Activated naive CD4-positive, alpha-beta T cell treated with anti-CD3 and anti-CD28 coated beads, Interleukin-2, amount 50 U/mL, for 24 hours (primary cell): ENCODE data around the gene MED1.
"Not testable (repeated sequence)": the region's sequence is repeated elsewhere in the genome, so short reads cannot be mapped to it uniquely, and the experiment has no call there.

Experiments used
- H3K27ac Mint-ChIP-seq: one replicate; pipeline ENCODE4 v1.8.0; 2021; ENCODE audit warnings: mild to moderate bottlenecking, mixed read lengths
- H3K27me3 Mint-ChIP-seq: one replicate; pipeline ENCODE4 v1.8.0; 2021; ENCODE audit warnings: mixed read lengths
- H3K36me3 Mint-ChIP-seq: one replicate; pipeline ENCODE4 v1.8.0; 2021; ENCODE audit warnings: mixed read lengths
- H3K4me1 Mint-ChIP-seq: one replicate; pipeline ENCODE4 v1.8.0; 2021; ENCODE audit warnings: mixed read lengths
- H3K4me3 Mint-ChIP-seq: one replicate; pipeline ENCODE4 v1.8.0; 2021; ENCODE audit warnings: mild to moderate bottlenecking, mixed read lengths
- H3K9me3 Mint-ChIP-seq: one replicate; pipeline ENCODE4 v1.8.0; 2021; ENCODE audit warnings: mixed read lengths

MED1 gene

DNA sequence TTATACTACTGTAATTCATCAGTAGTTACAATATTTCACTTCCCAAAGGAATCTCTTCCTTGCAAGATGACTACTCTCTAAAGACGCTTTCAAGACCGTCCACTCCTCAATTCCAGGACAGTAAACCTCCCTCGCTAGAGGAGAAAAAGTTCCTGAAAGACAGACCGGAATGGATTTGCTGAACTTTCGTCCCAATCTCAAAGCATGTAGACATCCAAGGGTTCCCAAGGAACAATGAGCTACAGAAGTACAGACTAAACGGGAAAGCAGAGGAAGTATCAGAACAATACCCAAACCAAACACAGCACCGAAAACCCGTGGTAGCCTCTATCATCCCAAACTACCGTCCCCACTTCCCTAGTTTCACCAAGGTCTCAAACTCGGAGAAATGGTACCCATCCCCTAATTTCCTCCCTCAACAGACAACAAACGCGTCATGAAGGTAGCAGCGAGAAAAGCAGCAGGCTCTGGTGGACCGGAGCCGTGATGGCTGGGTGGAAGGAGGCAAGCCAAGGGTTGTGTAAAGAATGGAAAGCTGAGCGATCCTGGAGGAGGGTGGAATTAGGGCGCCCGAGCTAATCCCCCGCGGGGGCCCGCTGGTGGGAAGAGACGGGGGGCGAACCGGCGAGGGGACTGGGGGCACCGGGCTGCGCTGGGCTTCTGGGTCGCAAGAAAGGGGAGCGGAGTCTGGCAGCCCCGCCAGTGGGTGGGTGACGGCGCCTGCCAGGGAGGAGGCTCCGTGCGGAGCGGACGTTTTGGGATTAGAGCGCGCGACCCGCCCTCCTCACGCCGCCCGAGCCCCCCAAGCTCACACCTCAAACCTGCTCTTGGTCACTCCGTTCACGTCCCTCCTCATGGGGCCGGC is 50.3 kb downstream of the MED1 start:
- peaks cover 67% of the 10 kb centered on the region for H3K4me1 Mint-ChIP-seq

DNA sequence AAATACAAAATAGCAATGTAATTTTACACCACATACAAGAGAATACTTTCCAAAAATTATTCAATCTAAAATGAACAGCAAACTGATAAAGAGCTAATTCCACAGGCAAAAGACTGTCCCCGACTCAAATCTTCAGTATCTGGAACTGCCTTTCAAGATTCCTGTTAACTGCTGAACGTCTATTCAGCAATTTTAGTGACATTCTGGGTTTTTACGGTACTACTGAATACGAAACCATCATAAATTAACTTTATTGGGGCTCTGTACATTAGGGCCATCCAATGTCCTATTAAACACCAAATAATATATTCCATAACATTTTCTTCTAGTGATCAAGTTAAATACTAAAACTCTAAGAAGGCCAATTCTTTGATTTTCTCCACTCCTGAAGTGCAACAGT is 51.3 kb downstream of the MED1 start:
- H3K27me3 Mint-ChIP-seq = no peaks in the 10 kb centered on the region
- H3K4me3 Mint-ChIP-seq = peak overlapping the region; percentile 96
- no peaks in the 10 kb centered on the region for H3K9me3 Mint-ChIP-seq
- peaks cover 63% of the 10 kb centered on the region for H3K4me1 Mint-ChIP-seq
- no peak overlapping the region for H3K27ac Mint-ChIP-seq
- peaks cover 3% of the 10 kb centered on the region for H3K36me3 Mint-ChIP-seq

More for the DNA sequence above, 50.3 kb downstream of the MED1 start:
- H3K27me3 Mint-ChIP-seq = no peaks in the 10 kb centered on the region
- H3K4me3 Mint-ChIP-seq = peak overlapping the region; percentile 96
- peak overlapping the region; percentile 93 for H3K27ac Mint-ChIP-seq
- no peaks in the 10 kb centered on the region for H3K9me3 Mint-ChIP-seq
- peaks cover 3% of the 10 kb centered on the region for H3K36me3 Mint-ChIP-seq

DNA sequence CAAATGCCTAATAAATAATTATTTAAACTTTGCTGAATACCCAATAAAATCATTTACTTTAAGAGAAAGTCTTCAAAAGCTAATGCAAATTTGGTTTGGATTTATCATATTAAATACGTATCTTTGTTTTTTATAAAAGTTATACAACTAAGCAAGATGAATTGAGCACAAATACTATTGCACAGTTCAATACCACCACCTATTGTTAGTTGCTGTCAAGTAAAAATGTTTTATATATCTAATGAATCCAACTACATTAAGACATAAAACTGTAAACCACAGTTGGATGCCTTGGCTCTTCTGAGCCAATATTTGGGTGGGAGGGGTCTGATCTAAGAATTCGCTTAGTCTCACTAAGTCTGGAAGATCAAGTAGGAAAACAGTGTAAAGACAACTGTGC is 57.3 kb downstream of the MED1 start:
- Mint-ChIP-seq H3K4me1 (peaks cover 36% of the 10 kb centered on the region), H3K27me3 (no peaks in the 10 kb centered on the region), H3K4me3 (no peak overlapping the region), H3K36me3 (peaks cover 3% of the 10 kb centered on the region), H3K9me3 (no peaks in the 10 kb centered on the region), H3K27ac (no peak overlapping the region)

DNA sequence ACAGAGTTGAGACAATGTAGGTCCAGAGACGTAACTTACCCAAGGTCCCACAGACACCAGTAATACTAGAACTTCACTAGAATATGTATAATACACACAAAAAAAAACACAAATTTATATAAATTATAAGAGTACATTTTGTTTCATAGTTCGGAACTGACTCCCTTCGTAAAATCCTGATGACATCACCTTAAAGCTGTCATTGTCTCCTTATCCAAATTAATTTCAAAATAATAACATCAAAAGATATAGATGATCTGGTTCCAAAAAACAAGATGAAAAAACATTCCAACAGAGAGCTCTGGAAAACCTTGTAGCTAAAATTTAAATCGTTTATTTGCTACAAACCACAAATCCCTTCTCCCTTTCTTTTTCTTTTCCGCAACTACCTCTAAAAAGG is 59.6 kb downstream of the MED1 start:
- Mint-ChIP-seq H3K27ac (no peak overlapping the region), H3K36me3 (no peaks in the 10 kb centered on the region), H3K27me3 (no peaks in the 10 kb centered on the region), H3K4me1 (peaks cover 25% of the 10 kb centered on the region), H3K9me3 (no peaks in the 10 kb centered on the region), H3K4me3 (no peak overlapping the region)

DNA sequence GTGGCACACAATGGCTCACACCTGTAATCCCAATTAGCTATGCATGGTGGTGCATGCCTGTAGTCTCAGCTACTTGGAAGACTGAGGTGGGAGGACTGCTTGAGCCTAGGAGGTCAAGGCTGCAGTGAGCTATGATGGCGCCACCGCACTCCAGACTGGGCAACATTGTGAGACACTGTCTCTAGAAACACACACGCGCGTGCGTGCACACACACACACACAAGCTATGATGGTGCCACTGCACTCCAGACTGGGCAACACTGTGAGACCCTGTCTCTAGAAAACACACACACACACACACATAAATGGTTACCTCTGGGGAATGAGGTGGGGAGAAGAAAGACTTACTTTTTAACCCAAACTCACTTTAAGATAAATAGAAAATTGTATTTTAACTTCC is 66.0 kb downstream of the MED1 start:
- Mint-ChIP-seq H3K9me3 (no peaks in the 10 kb centered on the region), H3K27me3 (no peaks in the 10 kb centered on the region), H3K4me1 (peaks cover 15% of the 10 kb centered on the region), H3K27ac (no peak overlapping the region), H3K4me3 (no peak overlapping the region), H3K36me3 (no peaks in the 10 kb centered on the region)

DNA sequence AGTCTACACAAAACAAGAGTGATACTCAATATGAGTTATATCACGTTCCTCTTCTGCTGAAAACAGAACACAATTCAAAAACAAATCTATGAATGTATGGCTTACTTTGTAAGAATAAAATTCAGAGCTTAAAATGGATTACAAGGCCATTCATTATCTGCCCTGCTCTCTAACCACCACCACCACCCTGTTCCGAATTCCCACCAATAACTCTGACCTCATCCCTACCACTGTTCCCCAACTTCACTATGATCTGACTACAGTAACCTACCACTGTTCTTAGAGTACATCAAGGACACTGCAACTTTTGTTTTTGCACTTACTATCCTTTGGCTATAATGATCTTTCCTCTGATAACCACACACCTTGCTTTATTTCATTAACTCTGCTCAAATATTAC is 70.9 kb downstream of the MED1 start:
- H3K27ac Mint-ChIP-seq = no peak overlapping the region
- H3K36me3 Mint-ChIP-seq = peaks cover 2% of the 10 kb centered on the region
- no peaks in the 10 kb centered on the region for H3K27me3 Mint-ChIP-seq
- H3K4me3 Mint-ChIP-seq = no peak overlapping the region
- H3K9me3 Mint-ChIP-seq = no peaks in the 10 kb centered on the region
- H3K4me1 Mint-ChIP-seq = peaks cover 39% of the 10 kb centered on the region

DNA sequence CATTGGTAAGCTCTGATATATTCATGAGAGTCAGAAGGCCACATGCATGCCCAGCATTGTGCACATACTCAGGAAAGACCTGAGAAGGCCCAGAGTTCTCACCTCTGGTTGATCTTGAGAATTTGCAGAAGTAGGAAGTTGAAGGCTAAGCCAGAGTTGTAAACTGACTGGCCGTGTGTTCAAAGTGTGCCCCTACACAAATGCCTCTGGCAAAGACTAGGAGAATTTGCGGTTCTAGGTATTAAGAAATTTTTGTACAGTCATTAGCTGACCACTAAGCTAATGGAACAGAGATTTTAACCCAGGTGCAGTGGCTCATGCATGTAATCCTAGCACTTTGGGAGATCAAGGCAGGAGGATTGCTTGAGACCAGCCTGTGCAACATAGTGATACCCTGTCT is 74.6 kb downstream of the MED1 start:
- H3K27me3 Mint-ChIP-seq = no peaks in the 10 kb centered on the region
- peaks cover 38% of the 10 kb centered on the region for H3K4me1 Mint-ChIP-seq
- H3K9me3 Mint-ChIP-seq = no peaks in the 10 kb centered on the region
- peaks cover 2% of the 10 kb centered on the region for H3K36me3 Mint-ChIP-seq
- H3K4me3 Mint-ChIP-seq = no peak overlapping the region
- H3K27ac Mint-ChIP-seq = no peak overlapping the region

DNA sequence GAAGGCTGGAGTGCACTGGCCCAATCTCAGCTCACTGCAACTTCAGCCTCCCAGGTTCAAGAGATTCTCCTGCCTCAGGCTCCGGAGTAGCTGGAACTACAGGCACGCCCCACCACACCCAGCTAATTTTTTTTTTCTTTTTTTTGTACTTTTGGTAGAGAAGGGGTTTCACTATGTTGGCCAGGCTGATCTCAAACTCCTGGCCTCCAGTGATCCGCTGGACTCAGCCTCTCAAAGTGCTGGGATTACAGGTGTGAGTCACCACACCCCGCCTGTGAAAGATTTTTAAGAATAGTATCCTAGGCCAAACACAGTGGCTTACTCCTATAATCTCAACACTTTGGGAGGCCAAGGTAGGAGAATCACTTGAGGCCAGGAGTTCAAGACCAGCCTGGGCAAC is 83.3 kb downstream of the MED1 start:
- not testable (repeated sequence) for H3K36me3 Mint-ChIP-seq, H3K9me3 Mint-ChIP-seq, H3K4me3 Mint-ChIP-seq, H3K27me3 Mint-ChIP-seq, H3K27ac Mint-ChIP-seq
- H3K4me1 Mint-ChIP-seq = peaks cover 20% of the 10 kb centered on the region

DNA sequence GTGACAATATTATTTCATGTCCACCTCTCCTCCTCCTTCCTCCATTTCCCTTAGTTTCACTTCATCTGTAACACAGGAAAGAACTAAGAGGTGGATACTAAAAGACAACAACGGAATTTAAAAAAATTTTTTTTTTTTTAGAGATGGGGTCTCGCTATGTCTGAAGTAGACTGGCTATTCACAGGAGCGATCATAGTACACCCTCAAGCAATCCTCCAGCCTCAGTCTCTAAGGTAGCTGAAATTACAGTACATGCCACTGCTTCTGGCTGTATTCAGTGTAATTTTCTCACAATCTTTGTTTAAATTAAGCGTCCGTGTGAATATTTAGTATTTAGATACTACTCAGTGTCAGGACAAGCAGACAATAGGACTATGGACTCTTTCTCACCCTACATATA is 85.2 kb downstream of the MED1 start:
- H3K4me3 Mint-ChIP-seq = no peak overlapping the region
- no peaks in the 10 kb centered on the region for H3K27me3 Mint-ChIP-seq
- H3K9me3 Mint-ChIP-seq = no peaks in the 10 kb centered on the region
- H3K27ac Mint-ChIP-seq = no peak overlapping the region
- H3K4me1 Mint-ChIP-seq = peaks cover 24% of the 10 kb centered on the region
- H3K36me3 Mint-ChIP-seq = no peaks in the 10 kb centered on the region

DNA sequence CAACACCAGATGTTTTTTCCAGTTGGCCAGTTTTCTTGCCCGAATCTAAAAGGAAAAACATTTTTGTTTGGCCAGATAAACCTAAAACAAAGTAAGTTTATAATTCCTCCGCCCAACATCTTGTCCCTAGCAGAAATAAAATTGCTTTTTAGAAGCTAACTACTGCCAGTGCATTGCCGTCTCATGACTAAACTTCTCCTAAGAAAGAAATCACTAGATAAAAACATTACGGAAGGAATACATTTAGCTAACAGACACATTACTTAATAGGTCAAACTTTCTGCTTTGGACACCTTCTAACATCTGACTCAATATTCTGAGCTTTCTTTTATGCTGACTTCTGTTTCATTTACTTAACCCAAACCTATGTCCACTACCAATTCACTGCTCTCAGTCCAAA is 85.8 kb downstream of the MED1 start:
- Mint-ChIP-seq H3K9me3 (no peaks in the 10 kb centered on the region), H3K27me3 (no peaks in the 10 kb centered on the region), H3K4me3 (no peak overlapping the region), H3K4me1 (peaks cover 29% of the 10 kb centered on the region), H3K27ac (no peak overlapping the region), H3K36me3 (no peaks in the 10 kb centered on the region)

DNA sequence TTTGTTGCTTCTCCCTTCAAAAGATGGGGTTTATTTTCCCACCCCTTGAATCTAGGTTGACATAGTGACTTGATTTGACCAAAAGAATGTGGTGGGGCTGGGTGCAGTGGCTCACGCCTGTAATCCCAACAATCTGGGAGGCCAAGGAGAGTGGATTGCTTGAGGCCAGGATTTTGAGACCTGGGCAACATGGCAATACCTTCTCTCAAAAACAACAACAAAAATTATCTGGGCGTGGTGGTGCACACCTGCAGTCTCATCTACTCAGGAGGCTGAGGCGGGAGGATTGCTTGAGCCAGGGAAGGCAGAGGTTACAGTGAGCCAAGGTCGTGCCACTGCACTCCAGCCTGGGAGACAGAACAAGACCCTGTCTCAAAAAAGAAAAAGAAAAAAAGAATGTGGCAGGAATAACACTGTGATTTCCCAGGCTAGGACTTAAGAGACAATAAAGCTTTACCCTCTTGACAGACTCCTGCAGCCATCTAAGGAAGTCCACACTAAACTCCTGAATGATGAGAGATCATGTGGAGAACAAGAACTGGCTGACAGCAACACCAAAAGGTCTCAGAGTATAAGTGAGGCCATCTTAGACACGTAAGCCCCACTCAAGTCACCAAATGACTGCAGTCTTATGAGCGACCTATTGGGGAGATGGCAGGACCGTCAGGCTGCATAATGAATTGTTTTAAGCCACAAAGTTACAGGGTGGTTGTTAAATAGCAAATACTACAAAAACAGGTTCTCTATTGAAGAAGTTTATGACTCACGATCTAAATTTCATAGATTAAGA is 86.6 kb downstream of the MED1 start:
- H3K27ac Mint-ChIP-seq = no peak overlapping the region
- H3K4me1 Mint-ChIP-seq = peaks cover 34% of the 10 kb centered on the region
- H3K27me3 Mint-ChIP-seq = no peaks in the 10 kb centered on the region
- no peak overlapping the region for H3K4me3 Mint-ChIP-seq
- no peaks in the 10 kb centered on the region for H3K36me3 Mint-ChIP-seq
- H3K9me3 Mint-ChIP-seq = no peaks in the 10 kb centered on the region

DNA sequence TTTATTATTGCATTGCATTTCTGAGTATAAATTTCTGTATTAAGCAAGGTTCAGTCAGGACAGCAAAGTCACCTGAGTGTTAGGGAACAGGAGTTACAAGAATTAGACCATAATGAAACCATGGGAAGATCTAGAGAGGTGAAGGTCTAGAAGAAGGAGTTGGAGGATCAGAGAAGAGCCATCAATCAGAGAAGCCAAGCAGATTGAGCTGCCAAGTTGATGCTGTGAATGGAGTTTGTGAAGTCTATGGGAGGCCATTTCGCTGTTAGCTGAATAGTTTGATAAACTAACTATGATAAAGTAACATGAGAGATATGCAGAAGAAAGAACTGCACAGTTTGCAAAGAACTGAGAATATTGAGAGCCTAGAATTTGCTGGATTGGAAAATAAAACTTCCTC is 90.0 kb downstream of the MED1 start:
- Mint-ChIP-seq H3K27me3 (no peaks in the 10 kb centered on the region), H3K4me1 (peaks cover 29% of the 10 kb centered on the region), H3K4me3 (no peak overlapping the region), H3K9me3 (no peaks in the 10 kb centered on the region), H3K36me3 (peaks cover 3% of the 10 kb centered on the region), H3K27ac (no peak overlapping the region)

DNA sequence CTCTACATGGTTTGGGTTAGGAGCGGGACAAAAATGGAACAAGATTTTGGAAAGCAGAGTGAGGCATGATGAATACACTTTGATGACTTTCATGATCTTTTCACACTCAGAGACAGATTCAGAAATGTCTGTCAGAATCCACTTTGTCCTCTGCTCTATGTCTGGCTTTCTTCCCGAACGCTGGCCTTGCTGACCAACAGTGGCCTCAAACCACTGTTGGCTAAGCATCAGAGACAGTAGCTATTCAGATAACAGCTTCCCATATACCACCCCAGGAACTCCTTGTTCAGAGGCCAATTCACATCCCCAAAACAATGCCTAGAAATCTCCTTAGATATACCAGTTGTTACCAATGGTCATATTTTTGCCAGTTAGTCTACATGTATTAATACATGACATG is 90.5 kb downstream of the MED1 start:
- H3K27ac Mint-ChIP-seq = no peak overlapping the region
- H3K36me3 Mint-ChIP-seq = peaks cover 3% of the 10 kb centered on the region
- no peak overlapping the region for H3K4me3 Mint-ChIP-seq
- H3K4me1 Mint-ChIP-seq = peaks cover 24% of the 10 kb centered on the region
- no peaks in the 10 kb centered on the region for H3K9me3 Mint-ChIP-seq
- no peaks in the 10 kb centered on the region for H3K27me3 Mint-ChIP-seq

DNA sequence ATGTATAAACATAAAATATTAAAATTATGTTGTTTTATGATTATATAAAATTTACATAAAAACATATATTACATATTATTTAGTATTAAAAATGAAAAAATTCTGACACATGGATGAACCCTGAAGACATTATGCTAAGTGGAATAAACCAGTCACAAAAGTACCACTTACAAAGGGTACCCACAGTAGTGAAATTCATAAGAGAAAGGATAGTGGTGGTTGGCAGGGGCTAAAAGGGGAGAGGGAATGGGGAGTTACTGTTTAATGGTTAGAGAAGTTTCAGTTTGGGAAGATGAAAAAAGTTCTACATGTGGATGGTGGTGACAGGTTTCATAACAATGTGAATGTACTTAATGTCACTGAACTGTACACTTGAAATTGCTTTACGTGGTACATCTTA is 91.1 kb downstream of the MED1 start:
- H3K27me3 Mint-ChIP-seq = no peaks in the 10 kb centered on the region
- no peaks in the 10 kb centered on the region for H3K9me3 Mint-ChIP-seq
- H3K27ac Mint-ChIP-seq = no peak overlapping the region
- no peak overlapping the region for H3K4me3 Mint-ChIP-seq
- H3K4me1 Mint-ChIP-seq = peaks cover 18% of the 10 kb centered on the region
- peaks cover 3% of the 10 kb centered on the region for H3K36me3 Mint-ChIP-seq

DNA sequence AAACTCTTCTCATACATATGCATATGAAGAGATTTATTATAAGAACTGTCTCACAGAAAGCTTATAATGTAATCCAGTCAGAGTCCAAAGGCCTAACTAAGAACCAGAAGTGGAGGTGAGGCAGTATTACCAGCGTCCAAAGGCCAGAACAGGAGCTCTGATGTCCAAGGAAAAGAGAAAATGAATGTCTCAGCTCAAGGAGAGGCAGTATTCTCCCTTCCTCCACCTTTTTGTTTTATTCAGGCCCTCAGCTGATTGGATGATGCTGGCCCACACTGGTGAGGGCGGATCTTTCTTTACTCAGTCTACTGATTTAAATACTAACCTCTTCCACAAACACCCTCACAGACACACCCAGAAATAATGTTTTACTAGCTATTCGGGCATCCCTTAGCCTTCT is 93.1 kb downstream of the MED1 start:
- Mint-ChIP-seq H3K27ac (no peak overlapping the region), H3K27me3 (no peaks in the 10 kb centered on the region), H3K9me3 (no peaks in the 10 kb centered on the region), H3K36me3 (peaks cover 3% of the 10 kb centered on the region), H3K4me1 (peaks cover 18% of the 10 kb centered on the region), H3K4me3 (no peak overlapping the region)

DNA sequence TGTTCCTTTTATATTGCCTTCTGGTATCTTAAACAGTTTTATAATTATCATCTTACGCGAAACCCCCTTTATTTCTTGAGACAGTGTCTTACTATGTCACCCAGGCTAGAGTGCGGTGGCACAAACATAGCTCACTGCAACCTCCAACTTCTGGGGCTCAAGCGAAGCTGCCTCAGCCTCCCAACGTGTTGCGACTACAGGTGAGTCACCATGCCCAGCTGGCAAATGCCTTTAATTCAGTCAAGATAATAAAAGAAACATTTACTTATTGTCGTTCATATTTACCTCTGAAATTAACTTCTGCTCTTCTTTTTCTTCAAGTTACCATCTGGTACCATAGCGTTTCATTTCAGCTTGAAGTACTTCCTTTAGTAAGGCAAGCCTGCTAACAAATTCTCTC is 93.6 kb downstream of the MED1 start:
- no peaks in the 10 kb centered on the region for H3K27me3 Mint-ChIP-seq
- peaks cover 18% of the 10 kb centered on the region for H3K4me1 Mint-ChIP-seq
- H3K27ac Mint-ChIP-seq = no peak overlapping the region
- H3K9me3 Mint-ChIP-seq = no peaks in the 10 kb centered on the region
- H3K4me3 Mint-ChIP-seq = no peak overlapping the region
- peaks cover 3% of the 10 kb centered on the region for H3K36me3 Mint-ChIP-seq
